Stomach (tissue), 9 donors: ENCODE data around the gene RPL10A. TPM values are rescaled to one million over a fixed set of nuclear protein-coding genes. Genes with fewer than 3 reads are reported as not detected.
A peak's percentile ranks its signal among the peaks of the same experiment; 100 is the strongest.

ENCODE experiments used
- DNase-seq, 2 donors: peaks; one replicate each; pipeline versions ENCODE4 v3.0.0 to v3.0.0-alpha.2; 2013 to 2019
- H3K27ac ChIP-seq, 5 donors: fragments of 200-600 bp in 4 of 5; sonication (generic) in 4 of 5; one replicate each; pipeline ENCODE4 v1.5.1; 2013 to 2019; ENCODE audit warnings: mild to moderate bottlenecking in 1 of 5, moderate library complexity in 1 of 5
- H3K27me3 ChIP-seq, 3 donors: fragments of 200-600 bp; sonication (generic); one replicate each; pipeline ENCODE4 v1.5.1; 2017 to 2019; ENCODE audit warnings: mixed run types in 1 of 3
- H3K36me3 ChIP-seq, 4 donors: fragments of 200-600 bp; sonication (generic); 1 replicate in 3 of 4; 2 replicates in 1 of 4; pipeline ENCODE4 v1.5.1; 2016 to 2019
- H3K4me1 ChIP-seq, 4 donors: fragments of 200-600 bp; sonication (generic); one replicate each; pipeline ENCODE4 v1.5.1; 2016 to 2019
- H3K4me3 ChIP-seq, 4 donors: fragments of 200-600 bp; sonication (generic) in 3 of 4; one replicate each; pipeline ENCODE4 v1.5.1; 2016 to 2019; ENCODE audit warnings: mild to moderate bottlenecking in 1 of 4
- H3K9me3 ChIP-seq, 4 donors: fragments of 200-600 bp; sonication (generic); one replicate each; pipeline ENCODE4 v1.5.1; 2016 to 2019
- CTCF ChIP-seq, 7 experiments: fragments of 450-650 bp in 4 of 7; fragments of 200-600 bp in 3 of 7; sonication (generic) in 3 of 7; IDR thresholded peaks; one replicate each; pipeline ENCODE4 v1.5.1; 2016 to 2019; ENCODE audit warnings: antibody characterized with exemption in 7 of 7, control low read depth in 2 of 7, mild to moderate bottlenecking in 1 of 7
- EP300 ChIP-seq: sonication (generic); formaldehyde crosslinking; IDR thresholded peaks from one replicate; pipeline ENCODE4 v1.6.1; 2017; ENCODE audit warnings: antibody characterized with exemption
- POLR2A ChIP-seq, 4 donors: fragments of 450-650 bp; IDR thresholded peaks; one replicate each; pipeline ENCODE4 v1.6.1; 2016; ENCODE audit warnings: antibody characterized with exemption in 4 of 4, control low read depth in 2 of 4, mild to moderate bottlenecking in 1 of 4, moderate library complexity in 1 of 4
- POLR2AphosphoS5 ChIP-seq, 3 donors: sonication (generic); formaldehyde crosslinking; IDR thresholded peaks; one replicate each; pipeline ENCODE4 v1.6.1; 2016; ENCODE audit warnings: antibody characterized with exemption in 3 of 3
- WGBS, 5 donors: extraction: QIAGEN DNeasy Blood & Tissue Kit in 3 of 5; methylation state at CpG; one replicate each; pipeline versions ENCODE4 v1.1.5 to v1.1.7; 2013 to 2018; 5-methylcytosine and 5-hydroxymethylcytosine counted together
- intact Hi-C: fragments of 100-400 bp; cut with DNase I; formaldehyde crosslinking; loops from one replicate; pipeline ENCODE4 v1.15.1; 2023; ENCODE audit warnings: low total_unique reads
- polyA plus RNA-seq, 3 donors: library from polyadenylated mRNA; stranded (reverse); fragments of 200-250 nt; gene quantifications; one replicate each; pipeline ENCODE4 v1.2.3, GENCODE V29; 2013
- total RNA-seq, 5 donors: library from RNA; depleted of rRNA; stranded (reverse); fragments of >200 nt; gene quantifications; one replicate each; pipeline versions ENCODE4 v1.1.0 to v1.2.3, GENCODE V29; 2014 to 2016
- donor health status: healthy with polysubstance abuse.
- donor health status: Bipolar disorder and iron deficiency.
- donor health status: healthy.

The RPL10A gene
- total and polyA plus RNA-seq, 8 donors = 584 to 2,710 (median 1,962) TPM

DNA sequence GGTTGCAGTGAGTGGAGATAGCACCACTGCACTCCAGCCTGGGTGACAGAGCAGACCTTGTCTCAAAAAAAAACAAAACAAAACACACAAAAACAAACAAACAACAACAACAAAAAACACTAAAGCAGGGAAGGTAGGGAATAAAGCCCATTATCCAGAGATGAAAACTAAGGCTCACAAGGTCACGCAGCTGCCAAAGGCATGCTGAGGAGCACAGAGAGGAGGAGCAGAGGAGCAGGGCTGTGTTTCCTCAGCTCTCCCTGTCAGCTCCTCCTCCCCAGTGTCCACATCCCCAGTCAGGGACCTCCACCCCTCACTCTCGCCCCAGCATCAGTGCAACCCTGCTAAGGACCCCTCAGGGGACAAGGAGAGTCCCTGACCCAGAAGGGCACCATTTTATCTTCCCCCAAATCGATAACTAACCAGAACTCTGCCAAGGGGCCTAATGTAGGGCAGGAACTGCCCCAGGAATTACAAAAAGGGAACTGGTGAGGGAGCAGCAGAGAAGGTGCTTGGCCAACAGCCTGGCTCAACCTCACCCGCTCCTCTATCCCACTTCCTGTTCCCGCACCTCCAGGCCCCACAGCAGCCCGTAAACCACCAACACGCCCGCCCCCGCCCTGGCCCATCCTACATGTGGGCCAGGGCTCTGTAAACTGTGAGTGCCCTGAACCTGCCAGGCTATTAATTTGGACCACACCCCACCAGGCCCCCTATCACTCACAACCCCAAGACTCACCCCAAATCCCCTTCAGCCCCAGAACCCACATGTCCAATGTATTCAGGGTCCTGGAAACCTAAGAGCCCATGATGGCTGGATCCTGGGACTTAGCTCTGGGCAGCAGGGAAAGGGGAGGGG is 19.7 kb downstream of the RPL10A start:
- Histone ChIP-seq H3K9me3 (no peaks in the 10 kb centered on the region), H3K27ac (peak overlapping the region; percentile 71 to 98 (median 89)), H3K36me3 (peaks cover 0 to 20% (median 17%) of the 10 kb centered on the region in 4 donors), H3K4me1 (peaks cover 68 to 100% (median 80%) of the 10 kb centered on the region in 4 donors), H3K4me3 (peak overlapping the region in 1 of 4 donors; percentile 13), H3K27me3 (no peaks in the 10 kb centered on the region)
- peak; percentile 64 to 88 for DNase-seq
- intact Hi-C loops = no loop called here
- TF ChIP-seq CTCF (IDR thresholded peaks at IDR 0.05) = no peak
- peak in 1 of 3 donors; percentile 16 for TF ChIP-seq POLR2AphosphoS5 (IDR thresholded peaks at IDR 0.05)
- 20 to 31% (median 26%) methylated on average over 8 to 9 of the region's 9 CpGs for WGBS, 5 donors

DNA sequence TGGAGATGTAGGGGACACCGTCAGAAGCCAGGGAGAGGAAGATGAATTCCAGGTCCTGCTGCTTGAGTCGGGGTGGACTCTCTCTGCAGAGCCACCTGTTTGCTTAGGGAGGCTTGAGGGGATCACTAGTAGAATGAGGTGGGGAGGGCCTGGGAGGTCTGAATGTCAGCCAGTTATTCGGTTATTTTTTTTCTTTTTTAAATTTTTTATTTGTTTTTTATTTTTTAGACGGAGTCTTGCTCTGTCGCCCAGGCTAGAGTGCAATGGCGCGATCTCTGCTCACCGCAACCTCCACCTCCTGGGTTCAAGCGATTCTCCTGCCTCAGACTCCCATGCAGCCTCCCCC is 20.3 kb downstream of the RPL10A start:
- TF ChIP-seq CTCF (IDR thresholded peaks at IDR 0.05) = no peak
- TF ChIP-seq POLR2AphosphoS5 (IDR thresholded peaks at IDR 0.05) = no peak
- TF ChIP-seq EP300 = no peak
- no peak for TF ChIP-seq POLR2A (IDR thresholded peaks at IDR 0.05)
- Histone ChIP-seq H3K36me3 (peaks cover 0 to 14% (median 12%) of the 10 kb centered on the region in 4 donors), H3K27ac (peak overlapping the region; percentile 71 to 98 (median 89)), H3K9me3 (no peaks in the 10 kb centered on the region), H3K27me3 (no peaks in the 10 kb centered on the region), H3K4me3 (peak overlapping the region in 1 of 4 donors; percentile 13), H3K4me1 (peaks cover 74 to 100% (median 86%) of the 10 kb centered on the region in 4 donors)
- DNase-seq = no peak
- intact Hi-C loops = no loop called here
- 68 to 76% (median 72%) methylated on average over 9 of the region's 9 CpGs for WGBS, 5 donors

GRCh38 chr6:35489066-35489465 is 20.9 kb downstream of the RPL10A start:
- intact Hi-C loops = no loop called here
- peak overlapping the region; percentile 20 to 98 (median 89) for H3K27ac ChIP-seq
- H3K4me1 ChIP-seq = peaks cover 79 to 100% (median 89%) of the 10 kb centered on the region in 4 donors
- H3K9me3 ChIP-seq = no peaks in the 10 kb centered on the region
- 56 to 95% (median 85%) methylated on average over 1 of the region's 1 CpG for WGBS, 5 donors
- no peak overlapping the region for H3K4me3 ChIP-seq
- TF ChIP-seq POLR2A (IDR thresholded peaks at IDR 0.05) (no peak), CTCF (IDR thresholded peaks at IDR 0.05) (no peak), POLR2AphosphoS5 (IDR thresholded peaks at IDR 0.05) (no peak), EP300 (no peak)
- peaks cover 0 to 8% (median 6%) of the 10 kb centered on the region in 4 donors for H3K36me3 ChIP-seq
- H3K27me3 ChIP-seq = no peaks in the 10 kb centered on the region
- DNase-seq = no peak

DNA sequence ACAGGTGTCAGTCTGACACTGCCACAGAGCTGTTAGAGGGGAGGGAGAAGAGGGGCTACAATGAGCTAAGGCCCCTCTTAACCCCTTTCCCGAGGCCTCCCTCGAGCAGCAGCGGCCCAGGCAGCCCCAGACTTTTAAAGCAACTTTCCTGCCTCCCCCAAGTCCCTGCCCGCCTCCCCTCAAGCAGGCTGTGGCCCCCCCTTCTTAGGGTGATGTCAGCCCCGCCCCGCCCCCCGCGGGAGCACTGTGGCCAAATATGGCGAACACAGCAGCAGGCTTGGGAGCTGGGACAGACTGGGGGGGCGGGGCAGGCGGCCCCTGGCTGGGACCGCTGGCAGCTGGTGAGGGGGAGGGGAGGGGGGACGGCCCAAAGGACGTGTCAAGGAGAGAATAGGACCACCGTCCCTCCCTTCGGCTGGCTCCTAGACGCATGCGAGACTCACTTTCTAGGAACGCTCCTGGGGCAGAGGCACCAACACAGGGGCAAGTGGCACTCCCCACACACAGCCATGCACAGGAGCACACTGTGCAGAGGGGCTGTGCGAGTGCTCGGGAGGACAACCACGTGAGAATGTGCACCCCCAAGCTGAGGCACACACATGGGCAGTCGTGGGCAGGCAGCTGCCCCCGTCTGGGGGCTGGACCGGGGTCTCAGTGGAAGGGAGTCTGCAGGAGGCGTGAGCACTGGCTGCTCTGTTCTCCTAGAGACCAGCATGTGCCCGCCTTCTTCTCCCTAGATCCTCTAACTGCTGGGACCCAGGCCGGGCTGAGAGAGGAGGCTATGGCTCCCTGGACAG is 22.0 kb downstream of the RPL10A start:
- no peaks in the 10 kb centered on the region for H3K36me3 ChIP-seq
- peaks cover 87 to 100% (median 94%) of the 10 kb centered on the region in 4 donors for H3K4me1 ChIP-seq
- H3K27ac ChIP-seq = peak overlapping the region; percentile 60 to 98 (median 89)
- no peaks in the 10 kb centered on the region for H3K27me3 ChIP-seq
- DNase-seq = peak in 1 of 2 donors; percentile 94
- 34 to 59% (median 48%) methylated on average over 12 to 28 of the region's 28 CpGs for WGBS, 5 donors
- TF ChIP-seq POLR2AphosphoS5 (IDR thresholded peaks at IDR 0.05) = no peak
- TF ChIP-seq EP300 = peak; percentile 26
- no peak for TF ChIP-seq POLR2A (IDR thresholded peaks at IDR 0.05)
- no peak for TF ChIP-seq CTCF (IDR thresholded peaks at IDR 0.05)
- intact Hi-C loops = no loop called here
- peak overlapping the region; percentile 11 to 29 (median 29) for H3K4me3 ChIP-seq
- no peaks in the 10 kb centered on the region for H3K9me3 ChIP-seq
